ENCODE data around the gene KCNK18. TPM values are rescaled to one million over a fixed set of nuclear protein-coding genes. Genes with fewer than 3 reads are reported as not detected.

The KCNK18 gene
- total RNA-seq, 3 donors from 2014 or later = not detected

DNA sequence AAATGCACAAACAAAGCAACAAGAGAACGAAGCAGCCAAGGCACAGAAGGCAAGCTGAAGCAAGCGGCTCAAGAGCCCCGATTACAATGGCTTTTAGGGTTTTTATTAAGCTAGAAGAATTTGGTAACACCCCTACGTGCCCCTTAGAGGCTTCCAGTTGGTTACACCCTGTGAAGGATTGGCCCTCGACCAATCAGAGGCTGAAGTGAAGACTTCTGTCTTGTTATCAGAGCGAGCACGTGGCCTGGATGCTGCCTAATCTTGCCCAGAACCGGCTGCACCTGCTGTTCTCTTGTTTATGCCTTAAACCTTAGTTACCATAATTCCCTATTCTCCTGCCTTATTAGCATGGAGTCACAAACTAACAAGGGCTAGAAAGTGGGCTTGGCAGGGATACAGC, 21.4 kb downstream of the KCNK18 start:
- H3K27ac ChIP-seq = no peak overlapping the region
- H3K4me3 ChIP-seq = no peak overlapping the region
- no peaks in the 10 kb centered on the region for H3K9me3 ChIP-seq
- TF ChIP-seq, protein P1, sequence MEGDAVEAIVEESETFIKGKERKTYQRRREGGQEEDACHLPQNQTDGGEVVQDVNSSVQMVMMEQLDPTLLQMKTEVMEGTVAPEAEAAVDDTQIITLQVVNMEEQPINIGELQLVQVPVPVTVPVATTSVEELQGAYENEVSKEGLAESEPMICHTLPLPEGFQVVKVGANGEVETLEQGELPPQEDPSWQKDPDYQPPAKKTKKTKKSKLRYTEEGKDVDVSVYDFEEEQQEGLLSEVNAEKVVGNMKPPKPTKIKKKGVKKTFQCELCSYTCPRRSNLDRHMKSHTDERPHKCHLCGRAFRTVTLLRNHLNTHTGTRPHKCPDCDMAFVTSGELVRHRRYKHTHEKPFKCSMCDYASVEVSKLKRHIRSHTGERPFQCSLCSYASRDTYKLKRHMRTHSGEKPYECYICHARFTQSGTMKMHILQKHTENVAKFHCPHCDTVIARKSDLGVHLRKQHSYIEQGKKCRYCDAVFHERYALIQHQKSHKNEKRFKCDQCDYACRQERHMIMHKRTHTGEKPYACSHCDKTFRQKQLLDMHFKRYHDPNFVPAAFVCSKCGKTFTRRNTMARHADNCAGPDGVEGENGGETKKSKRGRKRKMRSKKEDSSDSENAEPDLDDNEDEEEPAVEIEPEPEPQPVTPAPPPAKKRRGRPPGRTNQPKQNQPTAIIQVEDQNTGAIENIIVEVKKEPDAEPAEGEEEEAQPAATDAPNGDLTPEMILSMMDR (IDR thresholded peaks at IDR 0.05) = no peak
- TF ChIP-seq POLR2A (IDR thresholded peaks at IDR 0.05) = no peak
- TF ChIP-seq POLR2AphosphoS5 (IDR thresholded peaks at IDR 0.05) = no peak
- peaks cover 3 to 10% of the 10 kb centered on the region in 2 donors for H3K4me1 ChIP-seq
- intact Hi-C loops (cut with DNase I; ENCODE audit: low total_unique reads) = no loop called here
- peaks cover 0 to 16% of the 10 kb centered on the region in 2 donors for H3K27me3 ChIP-seq
- DNase-seq (ENCODE audit: low spot score in 2 of 2) = no peak
- no peaks in the 10 kb centered on the region for H3K36me3 ChIP-seq

DNA sequence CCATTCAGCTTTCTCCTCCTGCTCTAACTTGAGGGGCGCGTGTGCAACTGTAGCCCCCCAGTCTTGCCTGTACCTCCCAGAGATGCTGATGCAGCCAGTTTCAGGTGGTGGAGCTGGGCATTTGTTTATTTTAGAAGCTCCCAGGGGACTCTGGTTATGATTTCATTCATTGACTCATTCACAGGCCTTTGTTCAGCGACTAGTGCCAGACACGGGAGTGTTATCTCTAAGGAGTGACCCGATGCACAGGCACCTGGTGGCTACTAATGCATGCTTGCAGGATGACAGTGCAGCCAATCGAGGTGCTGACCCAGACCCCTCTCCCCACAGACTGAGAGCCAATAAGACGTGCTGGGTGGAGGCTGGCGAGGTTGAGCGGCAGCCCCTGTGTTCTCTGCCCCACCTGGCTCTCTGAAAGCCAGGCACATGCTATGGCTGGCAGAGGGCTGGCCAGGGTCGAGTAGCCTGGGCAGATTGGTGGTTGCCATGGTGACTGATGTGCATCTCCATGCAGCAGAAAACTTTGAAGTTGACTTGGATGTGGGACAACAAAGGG, 23.9 kb downstream of the KCNK18 start:
- Histone ChIP-seq H3K36me3 (no peaks in the 10 kb centered on the region), H3K27me3 (peaks cover 0 to 6% of the 10 kb centered on the region in 2 donors), H3K4me1 (peaks cover 3 to 9% of the 10 kb centered on the region in 2 donors), H3K27ac (no peak overlapping the region), H3K9me3 (no peaks in the 10 kb centered on the region), H3K4me3 (no peak overlapping the region)
- no peak for DNase-seq (ENCODE audit: low spot score in 2 of 2)
- TF ChIP-seq, protein P1 (IDR thresholded peaks at IDR 0.05) = no peak
- TF ChIP-seq POLR2A (IDR thresholded peaks at IDR 0.05) = no peak
- no peak for TF ChIP-seq POLR2AphosphoS5 (IDR thresholded peaks at IDR 0.05)
- intact Hi-C loops (cut with DNase I; ENCODE audit: low total_unique reads) = no loop called here

DNA sequence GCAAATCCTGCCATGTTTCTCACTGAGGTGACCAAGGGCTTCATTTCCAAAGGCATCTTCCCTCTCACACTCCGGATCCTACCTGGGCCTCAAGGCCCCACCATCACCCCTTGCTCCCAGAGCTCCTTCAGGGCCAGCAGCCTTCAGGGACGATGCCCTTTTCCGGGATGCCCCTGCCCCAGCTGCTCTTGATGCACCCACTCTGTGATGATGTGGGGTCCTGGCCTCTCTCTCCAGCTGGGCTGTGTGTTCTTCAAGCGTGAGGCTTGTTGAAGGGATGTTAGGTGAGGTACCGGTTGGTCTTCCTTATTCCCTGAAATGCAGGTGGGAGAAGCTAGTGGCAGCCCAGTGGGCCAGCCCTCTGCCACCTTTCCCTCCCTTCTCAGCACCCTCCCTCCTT, 25.3 kb downstream of the KCNK18 start:
- no peak overlapping the region for H3K27ac ChIP-seq
- no peak overlapping the region for H3K4me3 ChIP-seq
- TF ChIP-seq POLR2AphosphoS5 (IDR thresholded peaks at IDR 0.05) = no peak
- TF ChIP-seq POLR2A (IDR thresholded peaks at IDR 0.05) = no peak
- TF ChIP-seq, protein P1 (IDR thresholded peaks at IDR 0.05) = no peak
- no peaks in the 10 kb centered on the region for H3K4me1 ChIP-seq
- H3K36me3 ChIP-seq = no peaks in the 10 kb centered on the region
- H3K9me3 ChIP-seq = no peaks in the 10 kb centered on the region
- H3K27me3 ChIP-seq = peaks cover 0 to 6% of the 10 kb centered on the region in 2 donors
- no peak for DNase-seq (ENCODE audit: low spot score in 2 of 2)
- intact Hi-C loops (cut with DNase I; ENCODE audit: low total_unique reads) = no loop called here

DNA sequence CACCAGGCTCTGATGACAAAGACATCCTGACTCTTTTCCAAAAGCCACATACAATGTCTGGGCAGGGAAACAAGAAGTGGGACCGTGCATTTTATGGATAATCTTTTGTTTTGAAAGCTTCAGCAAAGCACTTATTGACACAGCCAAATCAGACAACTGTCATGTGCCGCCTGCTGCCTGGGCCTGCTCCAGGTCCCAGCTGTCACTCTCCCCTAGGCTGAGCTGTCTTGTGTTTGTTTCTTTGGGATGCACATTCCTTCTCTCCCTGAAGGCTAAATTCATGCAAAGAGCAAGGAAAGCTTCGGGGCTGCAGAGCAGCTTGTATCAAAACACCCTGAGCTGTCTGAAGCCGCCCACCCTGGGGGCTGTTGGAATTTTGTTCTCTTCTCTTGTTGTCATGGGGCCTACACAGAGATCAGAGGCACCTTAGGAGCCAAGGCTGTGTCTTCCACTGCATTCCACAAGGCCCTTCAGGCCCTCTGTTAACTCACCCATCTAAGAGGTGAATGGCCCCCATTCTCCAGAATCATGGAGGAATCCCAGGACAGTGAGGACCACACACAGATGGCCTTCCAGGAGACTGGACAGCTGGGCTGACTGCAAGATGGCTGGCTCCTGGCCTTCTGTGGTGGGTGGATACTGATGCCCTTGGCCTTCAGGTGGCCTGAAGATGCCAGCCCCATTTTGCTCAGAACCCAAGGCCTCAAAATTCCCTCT, 25.8 kb downstream of the KCNK18 start:
- no peaks in the 10 kb centered on the region for H3K4me1 ChIP-seq
- intact Hi-C loops (cut with DNase I; ENCODE audit: low total_unique reads) = no loop called here
- no peak overlapping the region for H3K27ac ChIP-seq
- H3K9me3 ChIP-seq = no peaks in the 10 kb centered on the region
- peaks cover 0 to 12% of the 10 kb centered on the region in 2 donors for H3K27me3 ChIP-seq
- DNase-seq (ENCODE audit: low spot score in 2 of 2) = no peak
- H3K36me3 ChIP-seq = no peaks in the 10 kb centered on the region
- H3K4me3 ChIP-seq = no peak overlapping the region
- TF ChIP-seq, protein P1 (IDR thresholded peaks at IDR 0.05) = no peak
- no peak for TF ChIP-seq POLR2A (IDR thresholded peaks at IDR 0.05)
- TF ChIP-seq POLR2AphosphoS5 (IDR thresholded peaks at IDR 0.05) = no peak

DNA sequence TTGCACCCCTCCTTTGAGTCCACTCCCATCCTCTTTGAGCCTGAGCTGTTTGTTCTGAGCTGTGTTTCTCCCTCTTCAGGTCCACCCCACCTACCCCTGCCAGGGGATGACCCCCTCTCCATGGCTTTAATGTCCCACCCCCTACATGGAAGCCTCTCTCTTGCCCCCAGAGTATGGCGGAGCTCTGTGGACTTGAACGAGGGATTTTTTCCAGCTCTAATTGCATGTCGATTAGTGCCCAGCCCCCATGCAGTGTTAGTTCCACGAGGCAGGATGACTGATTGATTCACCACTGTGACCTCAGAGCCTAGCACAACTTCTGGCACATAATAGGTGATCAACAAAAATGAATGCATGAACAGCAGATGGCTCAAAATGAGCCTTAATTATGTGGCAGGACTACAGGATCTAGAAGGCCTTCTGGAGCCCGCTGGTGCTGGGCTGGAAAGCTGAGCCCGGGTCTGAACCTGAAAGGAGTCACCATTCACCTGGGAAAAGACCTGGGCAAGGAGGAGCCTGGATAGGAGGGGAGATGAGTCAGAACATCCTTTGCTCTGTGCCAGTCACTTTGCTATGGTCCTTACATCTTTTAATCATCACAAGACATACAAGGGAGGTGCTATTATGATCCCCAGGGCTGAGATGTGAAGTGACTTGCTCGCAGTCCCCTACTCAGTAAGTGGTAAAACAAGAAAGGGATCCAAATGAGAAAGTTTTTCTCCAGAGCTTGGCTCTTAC, 26.6 kb downstream of the KCNK18 start:
- H3K4me1 ChIP-seq = no peaks in the 10 kb centered on the region
- H3K27me3 ChIP-seq = peaks cover 0 to 17% of the 10 kb centered on the region in 2 donors
- no peak overlapping the region for H3K27ac ChIP-seq
- TF ChIP-seq, protein P1 (IDR thresholded peaks at IDR 0.05) = no peak
- TF ChIP-seq POLR2AphosphoS5 (IDR thresholded peaks at IDR 0.05) (no peak), POLR2A (IDR thresholded peaks at IDR 0.05) (no peak)
- H3K36me3 ChIP-seq = no peaks in the 10 kb centered on the region
- H3K9me3 ChIP-seq = no peaks in the 10 kb centered on the region
- no peak for DNase-seq (ENCODE audit: low spot score in 2 of 2)
- intact Hi-C loops (cut with DNase I; ENCODE audit: low total_unique reads) = no loop called here
- no peak overlapping the region for H3K4me3 ChIP-seq

All from breast epithelium (tissue), 4 donors.